ENCODE data around the gene SAP25. TPM values are rescaled to one million over a fixed set of nuclear protein-coding genes. Genes with fewer than 3 reads are reported as not detected.

Gene SAP25
- polyA plus RNA-seq, 1 of the 3 experiments (the other 2 are of a cell fraction), result 1.2 TPM

- CTCF ChIA-PET, result interaction anchor here (0.6 to 5.4 kb wide), 14 partner anchors 10 to 140 kb away, joined by 3 to 62 read pairs (median 4); partner anchors contain the start of genes ACTL6B, FBXO24 and LRCH4
- no peaks in the 10 kb centered on the region for H3K27me3 ChIP-seq (ENCODE audit: insufficient read depth)
- peak overlapping the region; percentile 62 to 67 for H3K4me3 ChIP-seq (ENCODE audit: low read depth in 2 of 2, low read length in 1 of 2)
- peaks cover 10 to 20% of the 10 kb centered on the region in 2 experiments; a peak in 3 of 4 replicates for H3K4me1 ChIP-seq (ENCODE audit: control insufficient read depth in 1 of 2, insufficient read depth in 2 of 2, low read depth in 1 of 2, low read length in 1 of 2)
- no peak overlapping the region; the same call in 1 of the 2 replicates for H2AFZ ChIP-seq (ENCODE audit: low read depth)
- H3K79me2 ChIP-seq (ENCODE audit: insufficient read depth), result peaks cover 18% of the 10 kb centered on the region
- H3K9me3 ChIP-seq, result no peaks in the 10 kb centered on the region
- no peak for DNase-seq
- peak overlapping the region; percentile 97 for H3K4me2 ChIP-seq
- no peaks in the 10 kb centered on the region for H4K20me1 ChIP-seq (ENCODE audit: insufficient read depth)
- H3K27ac ChIP-seq (ENCODE audit: low read depth in 2 of 2, low read length in 1 of 2), result peak overlapping the region; percentile 37 to 77; a peak in 3 of 4 replicates
- WGBS (ENCODE audit: low lambda C conversion rate), result 78% methylated on average over 66 of the region's 68 CpGs
- POLR2A ChIA-PET, result interaction anchor here (1.5 to 3.7 kb wide), 3 partner anchors 16 to 68 kb away, joined by 4 to 16 read pairs (median 5); partner anchors contain the start of genes ACTL6B and GNB2
- peaks cover 49% of the 10 kb centered on the region for H3F3A ChIP-seq (replicated peaks; ENCODE audit: insufficient read depth)
- no peak for TF ChIP-seq NFIC (IDR thresholded peaks at IDR 0.05; ENCODE audit: borderline replicate concordance)
- no peak for TF ChIP-seq RFX5 (IDR thresholded peaks at IDR 0.05; ENCODE audit: low read length)
- no peak for TF ChIP-seq TCF12 (IDR thresholded peaks at IDR 0.05)
- TF ChIP-seq TAF1 (IDR thresholded peaks at IDR 0.05; ENCODE audit: borderline replicate concordance, low read depth, low read length), result no peak
- no peak for TF ChIP-seq FOXM1 (IDR thresholded peaks at IDR 0.05; ENCODE audit: low read depth)
- TF ChIP-seq MXI1 (IDR thresholded peaks at IDR 0.05; ENCODE audit: low read depth, low read length), result no peak
- TF ChIP-seq FOSL2 (IDR thresholded peaks at IDR 0.05; ENCODE audit: borderline replicate concordance, low read depth), result no peak
- TF ChIP-seq SMC3 (IDR thresholded peaks at IDR 0.05; ENCODE audit: low read depth, low read length), result no peak
- TF ChIP-seq RXRA (IDR thresholded peaks at IDR 0.05; ENCODE audit: borderline replicate concordance, low read depth), result no peak
- TF ChIP-seq EZH2phosphoT487 (IDR thresholded peaks at IDR 0.05; ENCODE audit: borderline replicate concordance, low read depth), result no peak
- no peak for TF ChIP-seq NRF1 (IDR thresholded peaks at IDR 0.05; ENCODE audit: low read depth, low read length)
- TF ChIP-seq FOXJ3 (CRISPR knock-in tag; IDR thresholded peaks at IDR 0.05), result no peak
- no peak for TF ChIP-seq JUND (IDR thresholded peaks at IDR 0.05)
- TF ChIP-seq USF1 (IDR thresholded peaks at IDR 0.05; ENCODE audit: borderline replicate concordance, low read depth), result no peak
- no peak for TF ChIP-seq CTCF (IDR thresholded peaks at IDR 0.05)
- TF ChIP-seq MAX (IDR thresholded peaks at IDR 0.05; ENCODE audit: low read depth), result no peak
- TF ChIP-seq USF2 (IDR thresholded peaks at IDR 0.05; ENCODE audit: borderline replicate concordance, low read depth, low read length), result no peak
- no peak for TF ChIP-seq TEAD4 (IDR thresholded peaks at IDR 0.05; ENCODE audit: borderline replicate concordance, insufficient read depth)
- no peak for TF ChIP-seq IRF3 (IDR thresholded peaks at IDR 0.05; ENCODE audit: low read depth, low read length)
- H3K36me3 ChIP-seq (replicated peaks in 1 of 2; ENCODE audit: control insufficient read depth in 1 of 2, insufficient read depth in 2 of 2, low read length in 1 of 2), result peaks cover 27 to 32% of the 10 kb centered on the region in 2 experiments
- H3K9ac ChIP-seq, result 0 out of 2 replicates have a peak overlapping the region, but pooled peaks have one; percentile 39
- H3K9me2 ChIP-seq, result no peaks in the 10 kb centered on the region
Measured at GRCh38 chr7:100604976-100605911, 31.5 kb upstream of the SAP25 start.

Data from SK-N-SH (cell line).